A549 (cell line): Measurements from ENCODE around the gene SLC9A3. TPM values are rescaled to one million over a fixed set of nuclear protein-coding genes. Genes with fewer than 3 reads are reported as not detected.

Source experiments
- ATAC-seq, 2 experiments: fragments of 200-7000 bp in 1 of 2; fragments of >200 bp in 1 of 2; cut with Nextera tagmentation in 1 of 2; cut with Tn5 transposase in 1 of 2; 3 replicates each; pipeline versions ENCODE4 v1.8.0 to v1.9.1; 2018 to 2020; ENCODE audit warnings: mild to moderate bottlenecking in 1 of 2, moderate library complexity in 1 of 2
- CTCF ChIA-PET: fragments of 300-600 bp; sonication (Branson Sonifier 250); formaldehyde crosslinking; extraction: SDS; loops from one replicate; lab custom pipeline; 2021; ENCODE audit warnings: antibody characterized with exemption, inconsistent platforms; lab: Yijun Ruan, JAX
- POLR2A ChIA-PET: fragments of 350-600 bp; formaldehyde crosslinking; extraction: SDS; loops from one replicate; lab custom pipeline; 2021; ENCODE audit warnings: antibody characterized with exemption, inconsistent platforms; lab: Yijun Ruan, JAX
- DNase-seq, 2 experiments: peaks; one replicate each; pipeline versions ENCODE4 v3.0.0 to v3.0.0-alpha.2; 2011 to 2016; ENCODE audit warnings: low read depth in 1 of 2, low spot score in 1 of 2
- FAIRE-seq: peaks from 2 replicates; lab custom pipeline; 2011; peaks lifted over from hg19 to GRCh38; lab: Jason Lieb, UNC
- H3K27ac ChIP-seq, 2 experiments: fragments of >200 bp; sonication (Bioruptor Twin); formaldehyde crosslinking; 3 replicates each; pipeline ENCODE4 v1.5.1; 2016 to 2017
- H3K4me1 ChIP-seq: fragments of >200 bp; sonication (Bioruptor Twin); formaldehyde crosslinking; 3 replicates; pipeline ENCODE4 v1.6.1; 2016
- H3K4me2 ChIP-seq: fragments of >200 bp; sonication (Bioruptor Twin); formaldehyde crosslinking; 3 replicates; pipeline ENCODE4 v1.6.1; 2016
- H3K4me3 ChIP-seq: fragments of >200 bp; sonication (Bioruptor Twin); formaldehyde crosslinking; 3 replicates; pipeline ENCODE4 v1.5.1; 2016
- H3K9me3 ChIP-seq: fragments of >200 bp; sonication (Bioruptor Twin); formaldehyde crosslinking; 3 replicates; pipeline ENCODE4 v1.6.1; 2016
- BCL3 ChIP-seq: fragments of >200 bp; sonication (Bioruptor Twin); formaldehyde crosslinking; IDR thresholded peaks from 3 replicates; pipeline ENCODE4 v1.6.1; 2016
- CEBPB ChIP-seq, 2 experiments: fragments of >200 bp in 1 of 2; sonication (Bioruptor Twin) in 1 of 2; formaldehyde crosslinking in 1 of 2; IDR thresholded peaks; 2 replicates each; pipeline ENCODE4 v1.6.1; 2012 to 2016
- CHD2 ChIP-seq: fragments of 150-350 bp; IDR thresholded peaks from 2 replicates; pipeline ENCODE4 v1.6.1; 2014; ENCODE audit warnings: low read length; ENCODE audit not compliant: partially characterized antibody
- EHF ChIP-seq: fragments of 250-450 bp; sonication (Bioruptor Pico); IDR thresholded peaks from 2 replicates; pipeline ENCODE4 v1.5.0; 2020; ENCODE audit warnings: mild to moderate bottlenecking
- EP300 ChIP-seq, 2 experiments: fragments of >200 bp; sonication (Bioruptor Twin); formaldehyde crosslinking; IDR thresholded peaks; 2 replicates in 1 of 2; 3 replicates in 1 of 2; pipeline ENCODE4 v1.6.1; 2016 to 2017
- ESRRA ChIP-seq: fragments of 150-350 bp; IDR thresholded peaks from 2 replicates; pipeline ENCODE4 v1.6.1; 2014; ENCODE audit warnings: mild to moderate bottlenecking, low read length, borderline replicate concordance
- GATA3 ChIP-seq: IDR thresholded peaks from 2 replicates; pipeline ENCODE4 v1.6.1; 2012; ENCODE audit warnings: borderline replicate concordance
- HDAC2 ChIP-seq: fragments of 200-600 bp; sonication (generic); IDR thresholded peaks from 2 replicates; pipeline ENCODE4 v1.6.1; 2016
- HES2 ChIP-seq: fragments of >200 bp; sonication (Bioruptor Twin); formaldehyde crosslinking; IDR thresholded peaks from 2 replicates; pipeline ENCODE4 v1.6.1; 2016
- HOXA7 ChIP-seq: fragments of 250-450 bp; sonication (Bioruptor Pico); IDR thresholded peaks from 2 replicates; pipeline ENCODE4 v1.5.0; 2020; ENCODE audit warnings: mild to moderate bottlenecking, moderate library complexity
- KDM1A ChIP-seq: fragments of 200-600 bp; sonication (generic); IDR thresholded peaks from 2 replicates; pipeline ENCODE4 v1.6.1; 2016; ENCODE audit warnings: low read depth, mild to moderate bottlenecking
- KDM5A ChIP-seq: fragments of 200-600 bp; sonication (generic); IDR thresholded peaks from 2 replicates; pipeline ENCODE4 v1.6.1; 2016; ENCODE audit warnings: antibody characterized with exemption, mild to moderate bottlenecking
- MYC ChIP-seq: IDR thresholded peaks from 2 replicates; pipeline ENCODE4 v1.6.1; 2012; ENCODE audit warnings: mild to moderate bottlenecking, inconsistent platforms, low read length, improper control_type of control experiment, borderline replicate concordance
- NPAS2 ChIP-seq: fragments of 250-450 bp; sonication (Bioruptor Pico); IDR thresholded peaks from 2 replicates; pipeline ENCODE4 v1.8.0; 2022; ENCODE audit warnings: mild to moderate bottlenecking, moderate library complexity, borderline replicate concordance
- PHF8 ChIP-seq: fragments of 200-600 bp; sonication (generic); IDR thresholded peaks from 2 replicates; pipeline ENCODE4 v1.6.1; 2016; ENCODE audit warnings: low read depth, mild to moderate bottlenecking, antibody characterized with exemption, moderate library complexity, borderline replicate concordance
- RAD21 ChIP-seq, 2 experiments: fragments of >200 bp in 1 of 2; sonication (Bioruptor Twin) in 1 of 2; formaldehyde crosslinking in 1 of 2; IDR thresholded peaks in 1 of 2; conservative IDR thresholded peaks in 1 of 2; 2 replicates in 1 of 2; 3 replicates in 1 of 2; pipeline ENCODE4 v1.6.1; 2012 to 2018; ENCODE audit warnings: inconsistent platforms in 1 of 2
- RFX5 ChIP-seq: fragments of 450-650 bp; IDR thresholded peaks from 2 replicates; pipeline ENCODE4 v1.7.1; 2014; ENCODE audit warnings: antibody characterized with exemption, mild to moderate bottlenecking, moderate library complexity
- TP53 ChIP-seq: fragments of 250-450 bp; sonication (Bioruptor Pico); IDR thresholded peaks from 2 replicates; pipeline ENCODE4 v1.5.0; 2021; ENCODE audit warnings: mild to moderate bottlenecking, moderate library complexity
- USF2 ChIP-seq: fragments of 450-650 bp; IDR thresholded peaks from 2 replicates; pipeline ENCODE4 v1.6.1; 2014; ENCODE audit warnings: antibody characterized with exemption
- ZC3H11A ChIP-seq: fragments of 450-650 bp; IDR thresholded peaks from 2 replicates; pipeline ENCODE4 v1.6.1; 2014; ENCODE audit warnings: antibody characterized with exemption, mild to moderate bottlenecking
- ZNF302 ChIP-seq: fragments of 250-450 bp; sonication (Bioruptor Pico); IDR thresholded peaks from 2 replicates; pipeline ENCODE4 v1.9.0; 2021; ENCODE audit warnings: inconsistent platforms, mild to moderate bottlenecking, moderate library complexity
- WGBS: methylation state at CpG from one replicate; pipeline ENCODE4 v1.1.6; 2017; ENCODE audit errors: missing lambda C conversion rate; 5-methylcytosine and 5-hydroxymethylcytosine counted together
- polyA plus RNA-seq, 4 experiments: library from polyadenylated mRNA; depleted of rRNA in 3 of 4; stranded (reverse); fragments of >200 nt; fragmentation: RNase III in 1 of 4; extraction: RNeasy Plus Mini Kit Qiagen cat#74134 plus additional on column Dnase treatment in 1 of 4; gene quantifications; 2 replicates in 3 of 4; 3 replicates in 1 of 4; pipeline ENCODE4 v1.2.3, GENCODE V29; 2011 to 2017

Gene SLC9A3
- polyA plus RNA-seq, 2 of the 4 experiments (the other 2 are of a cell fraction), result 1.3 TPM

GRCh38 chr5:522116-522515 lies 2.1 kb downstream of the SLC9A3 start:
- Histone ChIP-seq H3K27ac (no peak overlapping the region), H3K4me2 (no peak overlapping the region), H3K4me1 (peaks cover 14% of the 10 kb centered on the region), H3K9me3 (peaks cover 3% of the 10 kb centered on the region; the same call in 1 of the 3 replicates), H3K4me3 (no peak overlapping the region)
- CTCF ChIA-PET, result no interaction called here
- no peak for DNase-seq
- TF ChIP-seq MYC (no peak), USF2 (no peak), HES2 (no peak), HDAC2 (no peak), KDM1A (no peak), HOXA7 (CRISPR knock-in tag) (no peak), RAD21 (conservative IDR thresholded peaks at IDR 0.05 in 1 of 2, IDR thresholded peaks at IDR 0.05 in 1 of 2) (no peak), EP300 (IDR thresholded peaks at IDR 0.05) (no peak), EHF (no peak), ESRRA (no peak), CEBPB (IDR thresholded peaks at IDR 0.05) (no peak), GATA3 (no peak), PHF8 (no peak), ZC3H11A (no peak), BCL3 (no peak), NPAS2 (CRISPR knock-in tag) (no peak)
- 68% methylated on average over 14 of the region's 16 CpGs for WGBS
- 0 out of 6 replicates have a peak, but pooled peaks of 1 of the 2 experiments have one; percentile 5 for ATAC-seq
- FAIRE-seq, result no peak
- POLR2A ChIA-PET, result no interaction called here

GRCh38 chr5:521680-522079 lies 2.6 kb downstream of the SLC9A3 start:
- ChIA-PET POLR2A (no interaction called here), CTCF (no interaction called here)
- H3K4me1 ChIP-seq, result peaks cover 14% of the 10 kb centered on the region
- 69% methylated on average over 9 of the region's 9 CpGs for WGBS
- TF ChIP-seq TP53 (CRISPR knock-in tag) (no peak), CEBPB (IDR thresholded peaks at IDR 0.05) (no peak), KDM5A (no peak)
- H3K4me2 ChIP-seq, result no peak overlapping the region
- no peak for DNase-seq
- no peak overlapping the region for H3K4me3 ChIP-seq
- FAIRE-seq, result no peak
- H3K9me3 ChIP-seq, result peaks cover 3% of the 10 kb centered on the region; the same call in 1 of the 3 replicates
- H3K27ac ChIP-seq, result no peak overlapping the region
- ATAC-seq, result no peak

- ChIA-PET CTCF (interaction anchor here (1.0 kb wide), 1 partner anchor 27 kb away, joined by 3 read pairs; no protein-coding TSS in a partner anchor), POLR2A (no interaction called here)
- ATAC-seq (no peak), DNase-seq (no peak), FAIRE-seq (no peak)
- WGBS, result 70% methylated on average over 6 of the region's 9 CpGs
- Histone ChIP-seq H3K4me3 (no peak overlapping the region), H3K4me1 (peaks cover 14% of the 10 kb centered on the region), H3K9me3 (peaks cover 3% of the 10 kb centered on the region; the same call in 1 of the 3 replicates), H3K4me2 (no peak overlapping the region), H3K27ac (no peak overlapping the region)
- TF ChIP-seq EHF, result no peak
- TF ChIP-seq HDAC2, result no peak
- no peak for TF ChIP-seq CHD2
- no peak for TF ChIP-seq RFX5
- no peak for TF ChIP-seq CEBPB (IDR thresholded peaks at IDR 0.05)
- no peak for TF ChIP-seq EP300 (IDR thresholded peaks at IDR 0.05)
- no peak for TF ChIP-seq ZNF302
Observed at GRCh38 chr5:520850-521226, 3.4 kb downstream of the SLC9A3 start.
